Measurements from ENCODE around the gene MED12L.

MED12L gene

GRCh38 chr3:151154566-151154965 lies 69.1 kb downstream of the MED12L start:
- DNase-seq (ENCODE audit: low read depth, low spot score), result no peak
- no peak overlapping the region for H3K4me3 ChIP-seq (ENCODE audit: low read depth, low read length)
- in situ Hi-C loops (cut with HindIII; ENCODE audit: low sequenced_read_pairs), result no loop called here
- no peak for TF ChIP-seq CTCF (IDR thresholded peaks at IDR 0.05; ENCODE audit: low read depth, low read length)

GRCh38 chr3:151155409-151156128 lies 70.1 kb downstream of the MED12L start:
- no peak for TF ChIP-seq CTCF (IDR thresholded peaks at IDR 0.05; ENCODE audit: low read depth, low read length)
- no peak for DNase-seq (ENCODE audit: low read depth, low spot score)
- in situ Hi-C loops (cut with HindIII; ENCODE audit: low sequenced_read_pairs), result no loop called here
- H3K4me3 ChIP-seq (ENCODE audit: low read depth, low read length), result no peak overlapping the region

- in situ Hi-C loops (cut with HindIII; ENCODE audit: low sequenced_read_pairs), result no loop called here
These were observed 71.3 kb downstream of the MED12L start for GRCh38 chr3:151156618-151157216.

GRCh38 chr3:151159806-151160205 lies 74.3 kb downstream of the MED12L start:
- in situ Hi-C loops (cut with HindIII; ENCODE audit: low sequenced_read_pairs), result no loop called here
- DNase-seq (ENCODE audit: low read depth, low spot score), result no peak
- no peak for TF ChIP-seq CTCF (IDR thresholded peaks at IDR 0.05; ENCODE audit: low read depth, low read length)
- H3K4me3 ChIP-seq (ENCODE audit: low read depth, low read length), result no peak overlapping the region

More at GRCh38 chr3:151156618-151157216, 71.3 kb downstream of the MED12L start:
- peak; percentile 62 for TF ChIP-seq CTCF (IDR thresholded peaks at IDR 0.05; ENCODE audit: low read depth, low read length)
- DNase-seq (ENCODE audit: low read depth, low spot score), result peak; percentile 65
- no peak overlapping the region for H3K4me3 ChIP-seq (ENCODE audit: low read depth, low read length)

- no peak for DNase-seq (ENCODE audit: low read depth, low spot score)
- in situ Hi-C loops (cut with HindIII; ENCODE audit: low sequenced_read_pairs), result no loop called here
- no peak for TF ChIP-seq CTCF (IDR thresholded peaks at IDR 0.05; ENCODE audit: low read depth, low read length)
- H3K4me3 ChIP-seq (ENCODE audit: low read depth, low read length), result no peak overlapping the region
These were observed 79.8 kb downstream of the MED12L start for GRCh38 chr3:151165226-151165625.

GRCh38 chr3:151166161-151166560 lies 80.7 kb downstream of the MED12L start:
- H3K4me3 ChIP-seq (ENCODE audit: low read depth, low read length), result no peak overlapping the region
- in situ Hi-C loops (cut with HindIII; ENCODE audit: low sequenced_read_pairs), result no loop called here
- peak; percentile 22 for TF ChIP-seq CTCF (IDR thresholded peaks at IDR 0.05; ENCODE audit: low read depth, low read length)
- DNase-seq (ENCODE audit: low read depth, low spot score), result no peak

All from astrocyte of the spinal cord (primary cell).